NB4 (cell line): ENCODE results near the gene C1orf232.
A peak's percentile ranks its signal among the peaks of the same experiment; 100 is the strongest.

Experiments used
- CTCF ChIP-seq: IDR thresholded peaks from one replicate; pipeline ENCODE4 v1.5.1; 2012; ENCODE audit warnings: low read depth, low read length
- MYC ChIP-seq: IDR thresholded peaks from 2 replicates; pipeline ENCODE4 v1.6.1; 2011; ENCODE audit warnings: low read depth, low read length
- POLR2A ChIP-seq: IDR thresholded peaks from 2 replicates; pipeline ENCODE4 v1.6.1; 2011; ENCODE audit warnings: mild to moderate bottlenecking; ENCODE audit not compliant: insufficient read length; ENCODE audit errors: extremely low read depth

- TF ChIP-seq POLR2A (no peak), CTCF (peak; percentile 18), MYC (no peak)
Observed at GRCh38 chr1:26203642-26204318, 35.0 kb upstream of the C1orf232 start.
